Measurements from ENCODE around the gene ETDA. TPM values are rescaled to one million over a fixed set of nuclear protein-coding genes. Genes with fewer than 3 reads are reported as not detected.

The ETDA gene
- total RNA-seq, 1 donor from 2014 or later, result not detected

Other genes starting within 250 kb of the ETDA start
- 14.2 TPM for gene RTL8B, start 229.5 kb upstream of the ETDA start, total RNA-seq
- gene RTL8C, start 219.7 kb upstream of the ETDA start, total RNA-seq, result 253 TPM
- gene RTL8A, start 199.9 kb upstream of the ETDA start, total RNA-seq, result 31.1 TPM
- gene SMIM10L2B, start 153.3 kb upstream of the ETDA start, total RNA-seq, result 1.6 TPM
- gene ETDB, start 131.5 kb upstream of the ETDA start, total RNA-seq, result not detected
- not detected for gene CT55, start 80.7 kb upstream of the ETDA start, total RNA-seq
- not detected for gene ETDC, start 57.4 kb downstream of the ETDA start, total RNA-seq
- gene ZNF75D, start 92.0 kb downstream of the ETDA start, total RNA-seq, result 3.6 TPM
- 4.8 TPM for gene ZNF449, start 92.7 kb downstream of the ETDA start, total RNA-seq
- gene SMIM10L2A, start 169.9 kb downstream of the ETDA start, total RNA-seq, result 1.6 TPM